Upper lobe of left lung (tissue), 6 donors: ENCODE results near the gene KLRF1. TPM values are rescaled to one million over a fixed set of nuclear protein-coding genes. Genes with fewer than 3 reads are reported as not detected.

Experiments used
- ATAC-seq, 2 donors: fragments of 200-7000 bp; cut with Tn5 transposase; one replicate each; pipeline ENCODE4 v1.9.1; 2022; ENCODE audit warnings: mild to moderate bottlenecking in 2 of 2, moderate library complexity in 2 of 2; ENCODE audit not compliant: low FRiP score in 2 of 2
- DNase-seq, 2 donors: peaks; one replicate each; pipeline ENCODE4 v3.0.0-alpha.2; 2019 to 2020
- H3K27ac ChIP-seq, 4 donors: fragments of 200-600 bp; sonication (generic); one replicate each; pipeline ENCODE4 v1.5.1; 2016 to 2019
- H3K27me3 ChIP-seq, 4 donors: fragments of 200-600 bp; sonication (generic); one replicate each; pipeline ENCODE4 v1.5.1; 2017 to 2019
- H3K36me3 ChIP-seq, 4 donors: fragments of 200-600 bp; sonication (generic); one replicate each; pipeline ENCODE4 v1.5.1; 2016 to 2019
- H3K4me1 ChIP-seq, 4 donors: fragments of 200-600 bp; sonication (generic); one replicate each; pipeline ENCODE4 v1.5.1; 2018 to 2019
- H3K4me3 ChIP-seq, 4 donors: fragments of 200-600 bp; sonication (generic); one replicate each; pipeline ENCODE4 v1.5.1; 2017 to 2019; ENCODE audit warnings: mild to moderate bottlenecking in 2 of 4, moderate library complexity in 1 of 4
- H3K9me3 ChIP-seq, 4 donors: fragments of 200-600 bp; sonication (generic); one replicate each; pipeline ENCODE4 v1.5.1; 2018 to 2019
- EP300 ChIP-seq, 4 donors: sonication (generic); formaldehyde crosslinking; IDR thresholded peaks; one replicate each; pipeline ENCODE4 v1.5.1; 2017; ENCODE audit warnings: antibody characterized with exemption in 4 of 4, control low read depth in 2 of 4
- POLR2A ChIP-seq, 4 donors: fragments of 450-650 bp; IDR thresholded peaks; one replicate each; pipeline ENCODE4 v1.5.1; 2016 to 2017; ENCODE audit warnings: antibody characterized with exemption in 4 of 4, mild to moderate bottlenecking in 2 of 4
- POLR2AphosphoS5 ChIP-seq, 2 donors: sonication (generic); formaldehyde crosslinking; IDR thresholded peaks; one replicate each; pipeline ENCODE4 v1.5.1; 2017; ENCODE audit warnings: antibody characterized with exemption in 2 of 2
- WGBS, 2 donors: methylation state at CpG; one replicate each; pipeline ENCODE4 v1.1.5; 2017 to 2018; 5-methylcytosine and 5-hydroxymethylcytosine counted together
- total RNA-seq, 6 donors: library from RNA; depleted of rRNA in 4 of 6; stranded (reverse); fragments of >200 nt in 4 of 6; gene quantifications; one replicate each; pipeline versions ENCODE4 v1.1.0 to v1.2.1, GENCODE V29; 2016 to 2021
- TF ChIP-seq, protein P1 (sequence below), 6 experiments: fragments of 450-650 bp in 4 of 6; fragments of 200-600 bp in 2 of 6; sonication (generic) in 2 of 6; IDR thresholded peaks; one replicate each; pipeline ENCODE4 v1.5.1; 2016 to 2019; ENCODE audit warnings: antibody characterized with exemption in 6 of 6
- donor health status: DM: no; HTN: no; CAD: no; lungs with moderate emphysema.
- donor health status: DM: no; HTN: yes; CAD: no; lungs with severe emphysema.

Gene KLRF1
- total RNA-seq, 6 donors from 2014 or later: 1.2 to 6.9 (median 2.0) TPM; not detected in 2

DNA sequence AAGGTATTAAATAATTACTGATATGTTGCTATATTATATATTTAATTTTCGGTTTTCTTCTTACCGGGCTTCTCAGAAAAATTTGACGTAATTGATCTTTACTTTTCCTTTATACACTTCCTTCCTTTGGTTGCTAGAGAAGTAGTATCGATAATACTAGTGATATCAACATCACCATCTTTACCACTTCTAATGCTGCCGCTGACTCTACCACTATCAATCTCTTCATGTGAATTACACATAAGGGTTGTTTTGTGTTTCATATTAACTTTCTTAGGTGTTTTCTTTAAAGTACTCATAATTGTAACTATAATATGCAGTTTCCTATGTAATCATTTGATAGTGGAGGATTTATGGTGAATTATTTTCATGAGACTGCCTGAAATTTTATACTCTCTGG is 30.9 kb upstream of the KLRF1 start:
- no peaks in the 10 kb centered on the region for H3K36me3 ChIP-seq
- no peak for ATAC-seq
- no peak overlapping the region for H3K27ac ChIP-seq
- 65 to 73% methylated on average over 5 of the region's 5 CpGs for whole genome bisulfite sequencing, 2 donors
- H3K27me3 ChIP-seq: no peaks in the 10 kb centered on the region
- H3K4me1 ChIP-seq: peaks cover 0 to 11% (median 4%) of the 10 kb centered on the region in 4 donors
- H3K9me3 ChIP-seq: no peaks in the 10 kb centered on the region
- no peak overlapping the region for H3K4me3 ChIP-seq
- TF ChIP-seq, protein P1, sequence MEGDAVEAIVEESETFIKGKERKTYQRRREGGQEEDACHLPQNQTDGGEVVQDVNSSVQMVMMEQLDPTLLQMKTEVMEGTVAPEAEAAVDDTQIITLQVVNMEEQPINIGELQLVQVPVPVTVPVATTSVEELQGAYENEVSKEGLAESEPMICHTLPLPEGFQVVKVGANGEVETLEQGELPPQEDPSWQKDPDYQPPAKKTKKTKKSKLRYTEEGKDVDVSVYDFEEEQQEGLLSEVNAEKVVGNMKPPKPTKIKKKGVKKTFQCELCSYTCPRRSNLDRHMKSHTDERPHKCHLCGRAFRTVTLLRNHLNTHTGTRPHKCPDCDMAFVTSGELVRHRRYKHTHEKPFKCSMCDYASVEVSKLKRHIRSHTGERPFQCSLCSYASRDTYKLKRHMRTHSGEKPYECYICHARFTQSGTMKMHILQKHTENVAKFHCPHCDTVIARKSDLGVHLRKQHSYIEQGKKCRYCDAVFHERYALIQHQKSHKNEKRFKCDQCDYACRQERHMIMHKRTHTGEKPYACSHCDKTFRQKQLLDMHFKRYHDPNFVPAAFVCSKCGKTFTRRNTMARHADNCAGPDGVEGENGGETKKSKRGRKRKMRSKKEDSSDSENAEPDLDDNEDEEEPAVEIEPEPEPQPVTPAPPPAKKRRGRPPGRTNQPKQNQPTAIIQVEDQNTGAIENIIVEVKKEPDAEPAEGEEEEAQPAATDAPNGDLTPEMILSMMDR (IDR thresholded peaks at IDR 0.05): no peak
- TF ChIP-seq EP300 (IDR thresholded peaks at IDR 0.05) (no peak), POLR2A (IDR thresholded peaks at IDR 0.05) (no peak), POLR2AphosphoS5 (IDR thresholded peaks at IDR 0.05) (no peak)
- DNase-seq: no peak

GRCh38 chr12:9796971-9797370 is 30.3 kb upstream of the KLRF1 start:
- peaks cover 0 to 11% (median 4%) of the 10 kb centered on the region in 4 donors for H3K4me1 ChIP-seq
- TF ChIP-seq EP300 (IDR thresholded peaks at IDR 0.05) (no peak), POLR2AphosphoS5 (IDR thresholded peaks at IDR 0.05) (no peak)
- H3K9me3 ChIP-seq: no peaks in the 10 kb centered on the region
- no peaks in the 10 kb centered on the region for H3K36me3 ChIP-seq
- no peak overlapping the region for H3K27ac ChIP-seq
- no peak for ATAC-seq
- no peaks in the 10 kb centered on the region for H3K27me3 ChIP-seq
- no peak for DNase-seq
- 44 to 47% methylated on average over 7 of the region's 7 CpGs for WGBS, 2 donors
- no peak overlapping the region for H3K4me3 ChIP-seq

- H3K27me3 ChIP-seq: no peaks in the 10 kb centered on the region
- H3K4me3 ChIP-seq: no peak overlapping the region
- peaks cover 0 to 11% (median 4%) of the 10 kb centered on the region in 4 donors for H3K4me1 ChIP-seq
- no peaks in the 10 kb centered on the region for H3K36me3 ChIP-seq
- DNase-seq (peak in 1 of 2 donors; percentile 67), ATAC-seq (peak; percentile 75 to 87)
- no peaks in the 10 kb centered on the region for H3K9me3 ChIP-seq
- no peak overlapping the region for H3K27ac ChIP-seq
- TF ChIP-seq, protein P1 (IDR thresholded peaks at IDR 0.05): peak in 4 of 6 experiments; percentile 28 to 63 (median 61)
- no peak for TF ChIP-seq POLR2AphosphoS5 (IDR thresholded peaks at IDR 0.05)
- WGBS, 2 donors: 36 to 50% methylated on average over 7 of the region's 7 CpGs
Measured at GRCh38 chr12:9797722-9798619, 29.3 kb upstream of the KLRF1 start.

- no peaks in the 10 kb centered on the region for H3K9me3 ChIP-seq
- no peak for TF ChIP-seq POLR2A (IDR thresholded peaks at IDR 0.05)
- TF ChIP-seq, protein P1 (IDR thresholded peaks at IDR 0.05): no peak
- TF ChIP-seq POLR2AphosphoS5 (IDR thresholded peaks at IDR 0.05): no peak
- no peak for TF ChIP-seq EP300 (IDR thresholded peaks at IDR 0.05)
- H3K27ac ChIP-seq: no peak overlapping the region
- peaks cover 0 to 11% (median 4%) of the 10 kb centered on the region in 4 donors for H3K4me1 ChIP-seq
- no peak for DNase-seq
- no peak for ATAC-seq
- H3K4me3 ChIP-seq: no peak overlapping the region
- H3K27me3 ChIP-seq: no peaks in the 10 kb centered on the region
- H3K36me3 ChIP-seq: no peaks in the 10 kb centered on the region
- WGBS, 2 donors: 52 to 59% methylated on average over 1 of the region's 1 CpG
Measured at GRCh38 chr12:9799961-9800360, 27.3 kb upstream of the KLRF1 start.

GRCh38 chr12:9805883-9806282 is 21.4 kb upstream of the KLRF1 start:
- Histone ChIP-seq H3K27ac (no peak overlapping the region), H3K4me1 (no peaks in the 10 kb centered on the region), H3K27me3 (no peaks in the 10 kb centered on the region), H3K36me3 (no peaks in the 10 kb centered on the region), H3K4me3 (no peak overlapping the region), H3K9me3 (no peaks in the 10 kb centered on the region)
- ATAC-seq (no peak), DNase-seq (no peak)
- TF ChIP-seq POLR2AphosphoS5 (IDR thresholded peaks at IDR 0.05): no peak
- TF ChIP-seq, protein P1 (IDR thresholded peaks at IDR 0.05): no peak
- TF ChIP-seq EP300 (IDR thresholded peaks at IDR 0.05): no peak
- TF ChIP-seq POLR2A (IDR thresholded peaks at IDR 0.05): no peak
- WGBS, 2 donors: 95 to 97% methylated on average over 2 of the region's 2 CpGs
